Tibial nerve (tissue), 4 donors: Measurements from ENCODE around the gene COPG2. TPM values are rescaled to one million over a fixed set of nuclear protein-coding genes. Genes with fewer than 3 reads are reported as not detected.
"Not testable (repeated sequence)": the region's sequence is repeated elsewhere in the genome, so short reads cannot be mapped to it uniquely, and the experiment has no call there.

Experiments used
- DNase-seq, 2 donors: peaks; one replicate each; pipeline ENCODE4 v3.0.0-alpha.2; 2019; ENCODE audit warnings: low spot score in 2 of 2
- H3K27ac ChIP-seq, 4 donors: fragments of 200-600 bp; sonication (generic) in 3 of 4; one replicate each; pipeline ENCODE4 v1.5.1; 2017 to 2019; ENCODE audit warnings: mild to moderate bottlenecking in 1 of 4
- H3K27me3 ChIP-seq, 2 donors: fragments of 200-600 bp; sonication (generic) in 1 of 2; one replicate each; pipeline versions ENCODE4 v1.5.1 to v1.6.0; 2017 to 2019
- H3K36me3 ChIP-seq, 3 donors: fragments of 200-600 bp; sonication (generic); one replicate each; pipeline ENCODE4 v1.5.1; 2018 to 2019
- H3K4me1 ChIP-seq, 4 donors: fragments of 200-600 bp; sonication (generic) in 3 of 4; one replicate each; pipeline ENCODE4 v1.5.1; 2017 to 2019
- H3K4me3 ChIP-seq, 4 donors: fragments of 200-600 bp; sonication (generic) in 3 of 4; one replicate each; pipeline ENCODE4 v1.5.1; 2017 to 2019; ENCODE audit warnings: mild to moderate bottlenecking in 1 of 4, moderate library complexity in 1 of 4
- H3K9me3 ChIP-seq, 4 donors: fragments of 200-600 bp; sonication (generic) in 3 of 4; one replicate each; pipeline ENCODE4 v1.5.1; 2017 to 2019
- EP300 ChIP-seq, 2 donors: sonication (generic); formaldehyde crosslinking; IDR thresholded peaks; one replicate each; pipeline ENCODE4 v1.6.1; 2017; ENCODE audit warnings: antibody characterized with exemption in 2 of 2, mild to moderate bottlenecking in 1 of 2
- POLR2A ChIP-seq, 2 donors: fragments of 450-650 bp; IDR thresholded peaks; one replicate each; pipeline ENCODE4 v1.6.1; 2017; ENCODE audit warnings: antibody characterized with exemption in 2 of 2, mild to moderate bottlenecking in 2 of 2, moderate library complexity in 2 of 2
- WGBS, 2 donors: methylation state at CpG; one replicate each; pipeline ENCODE4 v1.1.5; 2018; 5-methylcytosine and 5-hydroxymethylcytosine counted together
- total RNA-seq, 4 donors: library from RNA; depleted of rRNA; stranded (reverse); fragments of >200 nt; gene quantifications; one replicate each; pipeline ENCODE4 v1.1.0, GENCODE V29; 2016
- TF ChIP-seq, protein P1 (sequence below), 5 experiments: fragments of 200-600 bp in 3 of 5; fragments of 450-650 bp in 2 of 5; sonication (generic) in 3 of 5; IDR thresholded peaks; one replicate each; pipeline ENCODE4 v1.5.1; 2016 to 2019; ENCODE audit warnings: antibody characterized with exemption in 5 of 5, mild to moderate bottlenecking in 3 of 5, moderate library complexity in 2 of 5

The COPG2 gene
- total RNA-seq, 4 donors from 2014 or later: 12.7 to 22.7 (median 20.2) TPM

DNA sequence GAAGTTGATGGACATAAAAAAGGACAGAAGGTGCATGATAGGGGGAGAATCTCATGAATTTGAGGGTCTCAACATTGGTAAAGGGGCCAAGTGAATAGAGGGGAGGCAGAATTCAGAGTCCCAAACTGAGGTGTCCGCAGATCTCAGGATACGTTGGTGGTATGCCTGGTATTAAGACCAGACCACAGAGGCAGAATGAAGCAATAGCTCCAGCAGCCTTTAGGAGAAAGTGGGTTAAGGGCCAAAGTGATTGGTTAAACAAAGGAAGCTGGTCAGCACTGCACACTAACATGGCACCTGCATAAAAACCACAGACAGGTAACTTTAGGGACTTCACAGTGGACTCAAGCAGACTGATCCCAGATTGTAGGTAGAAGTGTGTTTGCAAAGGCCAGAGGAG, 139.1 kb downstream of the COPG2 start:
- Histone ChIP-seq H3K4me1 (no peaks in the 10 kb centered on the region), H3K27ac (no peak overlapping the region), H3K4me3 (no peak overlapping the region), H3K9me3 (no peaks in the 10 kb centered on the region), H3K27me3 (no peaks in the 10 kb centered on the region), H3K36me3 (peaks cover 0 to 71% (median 0%) of the 10 kb centered on the region in 3 donors)
- WGBS, 2 donors: 91 to 95% methylated on average over 2 of the region's 2 CpGs
- TF ChIP-seq, protein P1, sequence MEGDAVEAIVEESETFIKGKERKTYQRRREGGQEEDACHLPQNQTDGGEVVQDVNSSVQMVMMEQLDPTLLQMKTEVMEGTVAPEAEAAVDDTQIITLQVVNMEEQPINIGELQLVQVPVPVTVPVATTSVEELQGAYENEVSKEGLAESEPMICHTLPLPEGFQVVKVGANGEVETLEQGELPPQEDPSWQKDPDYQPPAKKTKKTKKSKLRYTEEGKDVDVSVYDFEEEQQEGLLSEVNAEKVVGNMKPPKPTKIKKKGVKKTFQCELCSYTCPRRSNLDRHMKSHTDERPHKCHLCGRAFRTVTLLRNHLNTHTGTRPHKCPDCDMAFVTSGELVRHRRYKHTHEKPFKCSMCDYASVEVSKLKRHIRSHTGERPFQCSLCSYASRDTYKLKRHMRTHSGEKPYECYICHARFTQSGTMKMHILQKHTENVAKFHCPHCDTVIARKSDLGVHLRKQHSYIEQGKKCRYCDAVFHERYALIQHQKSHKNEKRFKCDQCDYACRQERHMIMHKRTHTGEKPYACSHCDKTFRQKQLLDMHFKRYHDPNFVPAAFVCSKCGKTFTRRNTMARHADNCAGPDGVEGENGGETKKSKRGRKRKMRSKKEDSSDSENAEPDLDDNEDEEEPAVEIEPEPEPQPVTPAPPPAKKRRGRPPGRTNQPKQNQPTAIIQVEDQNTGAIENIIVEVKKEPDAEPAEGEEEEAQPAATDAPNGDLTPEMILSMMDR (IDR thresholded peaks at IDR 0.05): no peak
- TF ChIP-seq EP300 (IDR thresholded peaks at IDR 0.05): no peak
- no peak for TF ChIP-seq POLR2A (IDR thresholded peaks at IDR 0.05)
- DNase-seq: no peak

DNA sequence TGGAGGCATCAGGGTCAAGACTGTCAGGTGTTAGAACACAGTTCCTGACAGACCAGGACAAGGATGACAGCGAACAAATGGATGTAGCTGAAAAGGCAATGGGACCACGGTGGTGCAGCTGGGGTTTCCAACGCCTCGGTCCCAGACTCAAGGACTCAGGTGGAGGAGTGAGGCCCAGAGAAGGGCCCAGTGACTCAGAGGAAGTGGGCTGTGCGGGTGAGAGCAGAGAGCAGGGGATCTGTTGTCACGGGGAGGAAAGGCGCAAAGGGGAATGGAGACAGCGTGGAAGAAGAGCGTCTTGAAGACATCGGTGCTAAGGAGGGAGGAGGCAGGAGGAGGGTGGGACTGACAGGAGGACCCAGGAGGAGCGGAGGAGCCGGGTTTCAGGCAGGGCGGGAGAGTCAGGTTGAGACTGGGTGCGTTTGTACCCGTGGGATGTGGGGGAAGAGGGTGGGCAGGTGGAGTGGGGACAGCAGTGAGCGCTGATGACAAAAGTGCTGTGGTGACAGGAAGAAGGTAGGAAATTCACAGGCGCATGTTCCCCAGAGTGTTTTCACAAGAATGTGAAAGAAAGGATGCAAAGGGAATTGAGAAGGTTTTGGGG, 140.7 kb downstream of the COPG2 start:
- WGBS, 2 donors: 82 to 85% methylated on average over 17 of the region's 17 CpGs
- H3K36me3 ChIP-seq: peaks cover 0 to 69% (median 0%) of the 10 kb centered on the region in 3 donors
- not testable (repeated sequence) for H3K4me1 ChIP-seq, H3K27ac ChIP-seq, H3K9me3 ChIP-seq, H3K4me3 ChIP-seq, DNase-seq, H3K27me3 ChIP-seq

DNA sequence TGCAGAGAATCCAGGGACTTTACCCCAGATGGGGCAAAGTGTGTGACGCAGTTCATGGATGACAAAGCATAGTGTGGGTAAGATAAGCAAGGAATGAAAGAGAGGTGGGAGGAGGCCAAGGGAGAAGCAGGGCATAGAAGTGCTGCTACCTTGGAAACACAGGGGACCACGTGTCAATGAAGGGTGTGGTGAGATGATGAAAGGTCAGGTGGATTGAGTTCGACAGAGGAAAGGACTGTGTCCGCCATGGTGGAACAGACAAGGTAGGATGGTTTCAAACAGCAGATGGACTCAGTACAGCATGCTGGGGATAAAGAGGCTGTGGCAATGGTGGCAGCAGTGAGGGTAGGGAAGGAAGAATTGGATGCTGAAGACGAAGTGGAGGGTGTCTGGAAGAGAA, 143.9 kb downstream of the COPG2 start:
- DNase-seq: no peak
- no peak overlapping the region for H3K27ac ChIP-seq
- 92 to 95% methylated on average over 5 of the region's 5 CpGs for WGBS, 2 donors
- no peak overlapping the region for H3K4me3 ChIP-seq
- H3K4me1 ChIP-seq: no peaks in the 10 kb centered on the region
- H3K9me3 ChIP-seq: no peaks in the 10 kb centered on the region
- H3K27me3 ChIP-seq: no peaks in the 10 kb centered on the region
- H3K36me3 ChIP-seq: peaks cover 0 to 44% (median 0%) of the 10 kb centered on the region in 3 donors
- TF ChIP-seq POLR2A (IDR thresholded peaks at IDR 0.05): no peak
- TF ChIP-seq, protein P1 (IDR thresholded peaks at IDR 0.05): no peak
- no peak for TF ChIP-seq EP300 (IDR thresholded peaks at IDR 0.05)

DNA sequence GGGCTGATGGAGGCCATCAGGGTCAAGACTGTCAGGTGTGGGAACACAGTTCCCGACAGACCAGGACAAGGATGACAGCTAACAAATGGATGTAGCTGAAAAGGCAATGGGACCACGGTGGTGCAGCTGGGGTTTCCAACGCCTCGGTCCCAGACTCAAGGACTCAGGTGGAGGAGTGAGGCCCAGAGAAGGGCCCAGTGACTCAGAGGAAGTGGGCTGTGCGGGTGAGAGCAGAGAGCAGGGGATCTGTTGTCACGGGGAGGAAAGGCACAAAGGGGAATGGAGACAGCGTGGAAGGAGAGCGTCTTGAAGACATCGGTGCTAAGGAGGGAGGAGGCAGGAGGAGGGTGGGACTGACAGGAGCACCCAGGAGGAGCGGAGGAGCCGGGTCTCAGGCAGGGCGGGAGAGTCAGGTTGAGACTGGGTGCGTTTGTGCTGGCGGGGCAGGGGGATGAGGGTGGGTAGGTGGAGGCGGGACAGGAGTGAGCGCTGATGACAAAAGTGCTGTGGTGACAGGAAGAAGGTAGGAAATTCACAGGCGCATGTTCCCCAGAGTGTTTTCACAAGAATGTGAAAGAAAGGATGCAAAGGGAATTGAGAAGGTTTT, 144.9 kb downstream of the COPG2 start:
- WGBS, 2 donors: 91 to 94% methylated on average over 17 of the region's 17 CpGs
- H3K4me1 ChIP-seq, H3K27me3 ChIP-seq, DNase-seq, H3K9me3 ChIP-seq, H3K27ac ChIP-seq, H3K4me3 ChIP-seq: not testable (repeated sequence)
- H3K36me3 ChIP-seq: peaks cover 0 to 36% (median 0%) of the 10 kb centered on the region in 3 donors

DNA sequence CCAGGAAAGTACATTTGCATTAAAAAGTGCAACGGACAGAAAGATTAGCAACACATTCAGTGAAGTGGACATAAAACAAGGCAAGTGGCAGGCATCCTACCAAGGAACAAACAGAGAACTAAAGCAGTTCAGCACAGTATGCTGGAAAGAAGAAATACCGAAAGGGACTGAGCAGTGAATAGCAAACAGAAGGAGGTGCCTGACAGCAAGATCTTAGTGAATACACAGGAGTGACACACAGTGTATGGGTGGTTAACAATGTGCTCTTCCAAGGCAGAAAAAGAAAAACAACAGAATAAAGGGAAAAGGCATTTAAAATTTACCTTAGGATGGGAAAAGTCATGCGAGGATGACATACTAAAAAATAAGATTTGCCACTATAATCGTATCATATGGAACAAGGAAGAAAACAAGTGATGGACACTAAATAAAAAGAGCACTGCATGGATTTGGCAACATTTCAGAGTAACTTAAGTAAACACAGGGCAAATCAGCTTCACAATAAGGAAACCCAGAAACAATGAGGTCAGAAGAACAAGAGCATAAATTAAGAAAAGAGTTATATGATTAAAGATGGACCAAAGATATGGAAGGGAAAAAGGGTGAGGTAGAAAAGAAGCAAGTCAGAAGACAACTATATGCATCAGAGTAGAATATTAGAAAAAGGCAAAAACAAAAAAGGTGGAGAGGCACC, 147.1 kb downstream of the COPG2 start:
- DNase-seq: no peak
- TF ChIP-seq, protein P1 (IDR thresholded peaks at IDR 0.05): no peak
- TF ChIP-seq EP300 (IDR thresholded peaks at IDR 0.05): no peak
- TF ChIP-seq POLR2A (IDR thresholded peaks at IDR 0.05): no peak

More for the DNA sequence above, 147.1 kb downstream of the COPG2 start:
- Histone ChIP-seq H3K4me1 (no peaks in the 10 kb centered on the region), H3K4me3 (no peak overlapping the region), H3K9me3 (no peaks in the 10 kb centered on the region), H3K36me3 (peaks cover 0 to 40% (median 0%) of the 10 kb centered on the region in 3 donors), H3K27me3 (no peaks in the 10 kb centered on the region), H3K27ac (no peak overlapping the region)
- 80 to 82% methylated on average over 4 of the region's 4 CpGs for WGBS, 2 donors
